Duodenal mucosa (tissue), 2 donors: ENCODE data around the gene TFAP2C.

Experiments
- H3K27ac ChIP-seq: one replicate; pipeline ENCODE4 v1.7.0; 2013; ENCODE audit warnings: low read depth, low read length
- H3K27me3 ChIP-seq, 2 donors: one replicate each; pipeline ENCODE4 v1.7.0; 2013; ENCODE audit warnings: low read length in 2 of 2, control low read depth in 1 of 2; ENCODE audit not compliant: insufficient read depth in 2 of 2, control insufficient read depth in 1 of 2
- H3K36me3 ChIP-seq, 2 donors: one replicate each; pipeline ENCODE4 v1.7.0; 2013; ENCODE audit warnings: low read length in 2 of 2, control low read depth in 1 of 2; ENCODE audit not compliant: insufficient read depth in 2 of 2, control insufficient read depth in 1 of 2
- H3K4me1 ChIP-seq, 2 donors: one replicate each; pipeline ENCODE4 v1.7.0; 2013; ENCODE audit warnings: low read length in 2 of 2, control low read depth in 1 of 2; ENCODE audit not compliant: insufficient read depth in 2 of 2, control insufficient read depth in 1 of 2
- H3K4me3 ChIP-seq, 2 donors: one replicate each; pipeline ENCODE4 v1.7.0; 2013; ENCODE audit warnings: low read length in 2 of 2, low read depth in 1 of 2
- H3K9ac ChIP-seq, 2 donors: one replicate each; pipeline ENCODE4 v1.7.0; 2013; ENCODE audit warnings: low read length in 2 of 2, low read depth in 1 of 2
- H3K9me3 ChIP-seq, 2 donors: one replicate each; pipeline ENCODE4 v1.7.0; 2013; ENCODE audit warnings: low read length in 2 of 2, control low read depth in 1 of 2; ENCODE audit not compliant: control insufficient read depth in 1 of 2

The TFAP2C gene

GRCh38 chr20:56592817-56593216 lies 36.3 kb upstream of the TFAP2C start:
- no peak overlapping the region for H3K4me3 ChIP-seq
- H3K4me1 ChIP-seq: no peaks in the 10 kb centered on the region
- H3K9me3 ChIP-seq: no peaks in the 10 kb centered on the region
- no peak overlapping the region for H3K27ac ChIP-seq
- H3K27me3 ChIP-seq: no peaks in the 10 kb centered on the region
- H3K9ac ChIP-seq: no peak overlapping the region
- no peaks in the 10 kb centered on the region for H3K36me3 ChIP-seq

DNA sequence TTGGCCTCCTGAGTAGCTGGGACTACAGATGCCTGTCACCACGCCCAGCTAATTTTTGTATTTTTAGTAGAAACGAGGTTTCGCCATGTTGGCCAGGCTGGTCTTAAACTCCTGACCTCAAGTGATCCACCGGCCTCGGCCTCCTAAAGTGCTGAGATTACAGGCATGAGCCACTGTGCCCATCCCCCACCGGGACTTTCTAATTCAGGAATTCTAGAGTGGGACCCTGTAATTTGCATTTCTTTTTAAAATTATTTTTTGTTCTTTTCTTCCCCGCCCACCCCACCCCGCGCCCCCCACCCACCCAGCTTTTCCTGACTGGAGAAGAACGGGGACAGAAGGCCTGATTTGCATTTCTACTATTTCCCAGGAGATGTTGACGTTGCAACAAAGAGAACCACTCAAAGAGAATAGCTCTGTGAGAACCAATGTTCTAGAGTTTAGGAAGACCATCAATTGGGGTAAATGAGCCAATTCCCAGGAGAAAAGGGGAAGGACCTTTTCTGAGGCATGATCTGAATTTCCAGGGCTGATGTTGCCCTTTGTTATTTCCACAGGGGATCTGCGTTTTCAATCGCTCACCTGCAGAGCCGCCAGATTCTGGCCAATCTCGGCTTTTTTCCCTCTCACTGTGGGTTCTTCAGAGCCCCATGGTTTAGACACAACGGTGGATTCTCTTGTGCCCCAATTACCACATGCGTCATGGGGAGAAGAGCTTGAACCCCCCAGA lies 33.2 kb upstream of the TFAP2C start:
- Histone ChIP-seq H3K27ac (no peak overlapping the region), H3K9me3 (no peaks in the 10 kb centered on the region), H3K4me1 (no peaks in the 10 kb centered on the region), H3K4me3 (no peak overlapping the region), H3K27me3 (no peaks in the 10 kb centered on the region), H3K36me3 (no peaks in the 10 kb centered on the region), H3K9ac (no peak overlapping the region)

DNA sequence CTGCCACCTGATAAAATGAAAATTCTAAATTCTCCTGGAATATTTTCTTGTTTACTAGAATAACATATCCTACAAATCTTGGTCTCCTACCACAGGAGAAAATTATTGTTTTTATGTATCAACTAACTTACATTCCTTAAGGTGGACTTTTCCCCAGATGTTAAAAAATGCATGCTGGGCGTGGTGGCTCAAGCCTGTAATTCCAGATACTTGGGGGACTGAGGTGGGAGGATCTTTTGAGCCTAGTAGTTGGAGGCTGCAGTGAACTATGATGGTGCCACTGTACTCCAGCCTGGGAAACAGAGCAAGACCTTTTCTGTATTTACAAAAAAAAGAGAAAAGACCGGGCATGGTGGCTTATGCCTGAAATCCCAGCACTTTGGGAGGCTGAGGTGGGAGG lies 27.9 kb upstream of the TFAP2C start:
- peaks cover 0 to 7% of the 10 kb centered on the region in 2 donors for H3K4me1 ChIP-seq
- no peaks in the 10 kb centered on the region for H3K36me3 ChIP-seq
- no peak overlapping the region for H3K9ac ChIP-seq
- no peak overlapping the region for H3K4me3 ChIP-seq
- no peak overlapping the region for H3K27ac ChIP-seq
- no peaks in the 10 kb centered on the region for H3K27me3 ChIP-seq
- H3K9me3 ChIP-seq: no peaks in the 10 kb centered on the region

- Histone ChIP-seq H3K4me1 (peaks cover 0 to 10% of the 10 kb centered on the region in 2 donors), H3K36me3 (no peaks in the 10 kb centered on the region), H3K4me3 (no peak overlapping the region), H3K9ac (no peak overlapping the region), H3K27me3 (no peaks in the 10 kb centered on the region), H3K9me3 (no peaks in the 10 kb centered on the region), H3K27ac (no peak overlapping the region)
These were observed 24.4 kb upstream of the TFAP2C start for GRCh38 chr20:56604673-56605072.

GRCh38 chr20:56605261-56605996 lies 23.7 kb upstream of the TFAP2C start:
- Histone ChIP-seq H3K9me3 (no peaks in the 10 kb centered on the region), H3K4me3 (no peak overlapping the region), H3K36me3 (no peaks in the 10 kb centered on the region), H3K27ac (no peak overlapping the region), H3K9ac (no peak overlapping the region), H3K27me3 (no peaks in the 10 kb centered on the region), H3K4me1 (peaks cover 0 to 10% of the 10 kb centered on the region in 2 donors)

DNA sequence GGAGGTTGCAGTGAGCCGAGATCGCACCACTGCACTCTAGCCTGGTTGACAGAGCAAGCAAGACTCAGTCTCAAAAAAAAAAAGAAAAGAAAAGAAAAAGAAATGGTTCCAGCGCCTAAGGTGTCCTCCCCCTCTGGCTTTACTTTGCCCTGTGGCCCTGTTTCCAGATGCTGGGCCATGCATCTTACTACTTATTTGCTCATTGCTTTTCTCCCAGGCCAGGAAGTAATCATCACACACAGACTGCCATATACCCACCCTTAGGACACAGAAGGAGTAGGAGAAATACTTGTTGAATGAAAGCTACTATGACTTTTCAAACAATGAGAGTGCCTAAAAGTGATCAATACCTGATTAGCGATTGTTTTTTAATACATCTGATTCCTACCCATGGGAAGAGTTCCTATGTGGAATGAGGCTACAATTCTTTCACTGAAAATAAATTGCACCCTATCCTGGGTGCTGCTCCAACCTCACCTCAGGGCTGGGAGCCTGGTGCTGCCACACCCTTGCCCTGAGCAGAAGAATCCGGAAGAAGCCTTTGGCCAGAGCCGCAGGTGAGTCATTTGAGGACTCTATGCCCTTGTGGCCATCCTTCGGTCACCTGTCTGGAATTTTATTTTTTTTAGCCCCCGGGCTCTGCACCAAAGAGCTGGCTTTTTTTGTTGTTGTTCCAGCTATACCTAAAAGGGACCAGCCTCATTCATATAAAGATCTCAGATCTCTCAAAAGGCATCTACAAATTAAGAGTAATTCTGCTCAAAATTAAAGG lies 22.7 kb upstream of the TFAP2C start:
- no peak overlapping the region for H3K9ac ChIP-seq
- peaks cover 0 to 10% of the 10 kb centered on the region in 2 donors for H3K4me1 ChIP-seq
- no peaks in the 10 kb centered on the region for H3K36me3 ChIP-seq
- no peak overlapping the region for H3K27ac ChIP-seq
- H3K4me3 ChIP-seq: no peak overlapping the region
- no peaks in the 10 kb centered on the region for H3K9me3 ChIP-seq
- H3K27me3 ChIP-seq: no peaks in the 10 kb centered on the region

DNA sequence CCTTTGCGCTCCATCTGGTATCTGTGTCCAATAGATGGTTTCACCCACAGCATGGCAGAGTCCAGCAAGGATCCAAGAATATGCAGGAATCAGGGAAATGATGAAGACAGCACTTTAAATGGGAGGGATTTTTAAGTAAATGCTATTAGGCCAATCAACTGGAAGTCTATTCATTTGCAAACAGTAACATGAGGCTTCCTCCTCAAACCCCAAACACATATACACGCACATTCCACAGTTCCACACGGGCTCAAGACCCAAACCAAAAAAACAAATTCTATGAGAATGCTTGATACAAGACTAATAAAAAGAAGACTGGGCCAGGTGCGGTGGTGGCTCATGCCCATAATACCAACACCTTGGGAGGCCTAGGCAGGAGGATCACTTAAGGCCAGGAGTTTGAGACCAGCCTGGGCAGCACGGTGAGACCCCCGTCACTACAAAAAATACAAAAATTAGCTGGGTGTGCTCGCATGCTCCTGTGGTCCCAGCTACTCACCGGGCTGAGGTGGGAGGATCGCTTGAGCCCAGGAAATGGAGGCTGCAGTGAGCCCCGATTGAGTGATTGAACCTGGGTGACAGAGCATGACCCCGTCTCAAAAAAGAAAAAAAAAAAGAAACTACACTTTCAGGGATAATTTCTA lies 21.9 kb upstream of the TFAP2C start:
- Histone ChIP-seq H3K27me3 (no peaks in the 10 kb centered on the region), H3K27ac (no peak overlapping the region), H3K36me3 (no peaks in the 10 kb centered on the region), H3K4me1 (peaks cover 0 to 10% of the 10 kb centered on the region in 2 donors), H3K4me3 (no peak overlapping the region), H3K9ac (no peak overlapping the region), H3K9me3 (no peaks in the 10 kb centered on the region)

GRCh38 chr20:56608376-56608775 lies 20.7 kb upstream of the TFAP2C start:
- Histone ChIP-seq H3K27me3 (no peaks in the 10 kb centered on the region), H3K9me3 (no peaks in the 10 kb centered on the region), H3K36me3 (no peaks in the 10 kb centered on the region), H3K27ac (no peak overlapping the region), H3K4me1 (peaks cover 0 to 10% of the 10 kb centered on the region in 2 donors), H3K9ac (no peak overlapping the region), H3K4me3 (no peak overlapping the region)

GRCh38 chr20:56609321-56609720 lies 19.8 kb upstream of the TFAP2C start:
- Histone ChIP-seq H3K9me3 (no peaks in the 10 kb centered on the region), H3K36me3 (no peaks in the 10 kb centered on the region), H3K4me1 (peaks cover 0 to 10% of the 10 kb centered on the region in 2 donors), H3K9ac (no peak overlapping the region), H3K27me3 (no peaks in the 10 kb centered on the region), H3K27ac (no peak overlapping the region), H3K4me3 (no peak overlapping the region)
